Loucy (cell line): ENCODE measurements around the gene TXNDC11.

Experiments used
- H2AFZ ChIP-seq: fragments of 200-600 bp; sonication (generic); 2 replicates; pipeline ENCODE4 v1.6.0; 2016; ENCODE audit warnings: antibody characterized with exemption, mild to moderate bottlenecking, low read length, moderate library complexity
- H3F3A ChIP-seq: fragments of 200-600 bp; 2 replicates; pipeline ENCODE4 v1.6.0; 2016; ENCODE audit warnings: antibody characterized with exemption, low read depth, mild to moderate bottlenecking
- H3K27me3 ChIP-seq: fragments of 200-600 bp; sonication (generic); 2 replicates; pipeline ENCODE4 v1.6.1; 2014; ENCODE audit warnings: low read length, mild to moderate bottlenecking; ENCODE audit not compliant: insufficient read depth, poor library complexity, severe bottlenecking
- H3K36me3 ChIP-seq: fragments of 200-600 bp; sonication (generic); 2 replicates; pipeline ENCODE4 v1.6.1; 2016; ENCODE audit warnings: low read length; ENCODE audit not compliant: insufficient read depth
- H3K4me1 ChIP-seq: fragments of 200-600 bp; sonication (generic); 2 replicates; pipeline ENCODE4 v1.5.1; 2014; ENCODE audit warnings: low read length, mild to moderate bottlenecking; ENCODE audit not compliant: insufficient read depth, poor library complexity, severe bottlenecking
- H3K4me2 ChIP-seq: fragments of 200-600 bp; sonication (generic); 2 replicates; pipeline ENCODE4 v1.6.0; 2014; ENCODE audit warnings: antibody characterized with exemption, low read length, low read depth, mild to moderate bottlenecking; ENCODE audit not compliant: poor library complexity, severe bottlenecking
- H3K4me3 ChIP-seq: fragments of 200-600 bp; sonication (generic); 2 replicates; pipeline ENCODE4 v1.5.1; 2014; ENCODE audit warnings: low read length, mild to moderate bottlenecking, mixed read lengths; ENCODE audit not compliant: poor library complexity, severe bottlenecking
- H3K79me2 ChIP-seq: fragments of 200-600 bp; sonication (generic); 2 replicates; pipeline ENCODE4 v1.6.1; 2014; ENCODE audit warnings: low read length; ENCODE audit not compliant: insufficient read depth
- H3K9ac ChIP-seq: fragments of 200-600 bp; sonication (generic); 2 replicates; pipeline ENCODE4 v1.6.0; 2014; ENCODE audit warnings: mild to moderate bottlenecking, low read depth, low read length, moderate library complexity; ENCODE audit not compliant: poor library complexity, severe bottlenecking
- H3K9me2 ChIP-seq: fragments of 200-600 bp; sonication (generic); replicated peaks from 2 replicates; pipeline ENCODE4 v1.6.1; 2016; ENCODE audit warnings: low read depth, low read length, mixed read lengths
- H3K9me3 ChIP-seq: fragments of 200-600 bp; sonication (generic); 2 replicates; pipeline ENCODE4 v1.6.1; 2014; ENCODE audit warnings: mild to moderate bottlenecking, antibody characterized with exemption, low read length, low read depth; ENCODE audit not compliant: insufficient read depth
- H4K20me1 ChIP-seq: fragments of 200-600 bp; sonication (generic); 2 replicates; pipeline ENCODE4 v1.6.0; 2014; ENCODE audit warnings: antibody characterized with exemption, low read length, mild to moderate bottlenecking; ENCODE audit not compliant: insufficient read depth, poor library complexity, severe bottlenecking
- EZH2phosphoT487 ChIP-seq: fragments of 200-600 bp; IDR thresholded peaks from 2 replicates; pipeline ENCODE4 v1.6.1; 2018; ENCODE audit warnings: antibody characterized with exemption, mild to moderate bottlenecking, moderate library complexity, borderline replicate concordance
- TF ChIP-seq, protein P1 (sequence below): fragments of 200-600 bp; sonication (generic); conservative IDR thresholded peaks from 2 replicates; pipeline ENCODE4 v1.5.1; 2014; ENCODE audit warnings: mild to moderate bottlenecking, antibody characterized with exemption, low read length

The TXNDC11 gene

DNA sequence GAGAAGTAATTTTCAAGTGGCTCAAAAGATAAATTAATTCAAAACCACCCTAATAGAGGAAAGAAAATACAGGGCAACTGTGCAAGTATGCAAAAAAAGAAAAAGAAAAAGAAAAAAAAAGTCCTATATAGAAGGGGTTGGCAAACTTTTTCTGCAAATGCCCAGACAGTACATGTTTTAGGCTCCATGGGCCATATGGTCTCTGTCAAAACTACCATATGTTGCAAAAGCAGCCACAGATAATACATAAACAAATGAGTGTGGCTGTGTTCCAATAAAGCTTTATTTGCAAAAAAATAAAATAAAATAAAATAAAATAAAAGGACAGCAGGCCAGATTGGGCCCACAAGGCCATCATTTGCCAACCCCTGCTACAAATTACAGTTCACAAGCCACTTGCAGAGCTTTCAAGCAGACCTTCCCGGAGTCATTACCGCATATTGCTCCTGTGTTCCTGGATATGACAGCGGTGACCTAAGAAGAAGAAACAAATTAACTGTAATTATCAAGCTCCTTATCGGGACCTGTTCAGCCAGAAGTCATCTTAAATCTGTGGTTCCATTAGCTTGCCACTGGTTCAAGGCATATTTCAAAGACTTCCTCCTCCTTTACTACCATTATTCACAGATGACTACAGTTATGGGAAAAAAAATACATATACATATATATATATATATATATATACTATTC, 38.5 kb upstream of the TXNDC11 start:
- Histone ChIP-seq H3K4me3 (no peak overlapping the region), H3K9ac (no peak overlapping the region), H3F3A (no peaks in the 10 kb centered on the region), H2AFZ (no peak overlapping the region), H3K36me3 (peaks cover 15% of the 10 kb centered on the region; the same call in 1 of the 2 replicates), H3K4me2 (no peak overlapping the region), H4K20me1 (peaks cover 9% of the 10 kb centered on the region), H3K9me2 (no peaks in the 10 kb centered on the region), H3K9me3 (no peaks in the 10 kb centered on the region), H3K79me2 (peaks cover 40% of the 10 kb centered on the region), H3K4me1 (peaks cover 6% of the 10 kb centered on the region), H3K27me3 (no peaks in the 10 kb centered on the region)
- TF ChIP-seq EZH2phosphoT487, result no peak
- TF ChIP-seq, protein P1, sequence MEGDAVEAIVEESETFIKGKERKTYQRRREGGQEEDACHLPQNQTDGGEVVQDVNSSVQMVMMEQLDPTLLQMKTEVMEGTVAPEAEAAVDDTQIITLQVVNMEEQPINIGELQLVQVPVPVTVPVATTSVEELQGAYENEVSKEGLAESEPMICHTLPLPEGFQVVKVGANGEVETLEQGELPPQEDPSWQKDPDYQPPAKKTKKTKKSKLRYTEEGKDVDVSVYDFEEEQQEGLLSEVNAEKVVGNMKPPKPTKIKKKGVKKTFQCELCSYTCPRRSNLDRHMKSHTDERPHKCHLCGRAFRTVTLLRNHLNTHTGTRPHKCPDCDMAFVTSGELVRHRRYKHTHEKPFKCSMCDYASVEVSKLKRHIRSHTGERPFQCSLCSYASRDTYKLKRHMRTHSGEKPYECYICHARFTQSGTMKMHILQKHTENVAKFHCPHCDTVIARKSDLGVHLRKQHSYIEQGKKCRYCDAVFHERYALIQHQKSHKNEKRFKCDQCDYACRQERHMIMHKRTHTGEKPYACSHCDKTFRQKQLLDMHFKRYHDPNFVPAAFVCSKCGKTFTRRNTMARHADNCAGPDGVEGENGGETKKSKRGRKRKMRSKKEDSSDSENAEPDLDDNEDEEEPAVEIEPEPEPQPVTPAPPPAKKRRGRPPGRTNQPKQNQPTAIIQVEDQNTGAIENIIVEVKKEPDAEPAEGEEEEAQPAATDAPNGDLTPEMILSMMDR, result no peak

DNA sequence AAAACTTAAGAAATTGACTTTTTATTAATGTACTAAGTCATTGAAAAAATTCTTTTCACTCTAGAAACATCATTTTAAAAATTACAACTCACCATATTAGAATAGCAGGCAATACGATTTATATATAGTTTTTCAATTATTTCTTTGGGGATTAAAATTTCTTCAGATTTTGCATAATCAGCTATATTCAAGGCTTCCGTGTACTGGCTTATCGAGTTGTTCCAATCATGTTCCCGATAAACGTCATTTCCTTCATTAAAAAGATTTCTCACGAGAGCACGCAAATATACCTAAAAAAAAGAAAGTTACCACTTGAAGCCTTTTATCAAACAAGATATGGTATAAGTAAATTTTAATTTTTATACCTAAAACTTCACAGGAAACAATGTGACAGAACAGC, 36.4 kb upstream of the TXNDC11 start:
- Histone ChIP-seq H3K4me1 (peaks cover 6% of the 10 kb centered on the region), H3K9ac (no peak overlapping the region), H3K9me3 (no peaks in the 10 kb centered on the region), H3K9me2 (no peaks in the 10 kb centered on the region), H3K79me2 (peaks cover 24% of the 10 kb centered on the region), H2AFZ (no peak overlapping the region), H3K27me3 (no peaks in the 10 kb centered on the region), H3K4me3 (no peak overlapping the region), H4K20me1 (peaks cover 6% of the 10 kb centered on the region), H3K4me2 (no peak overlapping the region), H3F3A (no peaks in the 10 kb centered on the region), H3K36me3 (peaks cover 27% of the 10 kb centered on the region; the same call in 1 of the 2 replicates)
- TF ChIP-seq EZH2phosphoT487, result no peak
- TF ChIP-seq, protein P1, result no peak

DNA sequence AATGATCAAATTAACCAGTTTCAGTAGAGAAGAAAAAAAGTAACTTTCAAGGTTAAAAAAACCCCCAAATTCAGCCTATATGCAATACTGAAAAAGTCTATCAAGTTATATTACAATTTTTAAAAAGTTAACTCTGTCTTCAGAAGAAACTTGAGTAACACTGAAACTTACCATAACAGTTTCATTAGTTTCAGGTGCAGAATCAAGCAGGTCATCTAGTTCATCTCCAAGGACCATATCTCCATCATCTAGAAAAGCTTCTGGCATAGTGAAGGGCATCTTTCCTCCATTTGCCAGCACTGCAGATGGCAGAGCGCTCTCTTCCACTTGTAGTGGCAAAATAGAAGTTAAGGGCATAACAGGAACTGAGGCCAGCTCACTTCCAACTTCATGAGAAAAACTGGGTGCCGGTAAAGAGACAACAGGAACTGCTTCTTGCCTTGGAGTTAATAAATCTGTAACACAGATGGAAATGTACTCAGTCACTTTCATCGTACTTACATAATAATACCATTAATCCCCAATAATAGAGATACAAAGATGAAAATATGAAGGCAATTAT, 31.5 kb upstream of the TXNDC11 start:
- Histone ChIP-seq H3K27me3 (no peaks in the 10 kb centered on the region), H3F3A (no peaks in the 10 kb centered on the region), H3K4me2 (no peak overlapping the region), H3K79me2 (no peaks in the 10 kb centered on the region), H3K9ac (no peak overlapping the region), H3K9me3 (no peaks in the 10 kb centered on the region), H4K20me1 (no peaks in the 10 kb centered on the region), H3K4me1 (no peaks in the 10 kb centered on the region), H3K4me3 (no peak overlapping the region), H2AFZ (no peak overlapping the region), H3K9me2 (no peaks in the 10 kb centered on the region), H3K36me3 (peaks cover 52% of the 10 kb centered on the region; the same call in 1 of the 2 replicates)
- TF ChIP-seq EZH2phosphoT487, result no peak
- TF ChIP-seq, protein P1, result no peak
